Cardiac muscle cell (in vitro differentiated cells and primary cell): ENCODE data around the gene IFITM5. TPM values are rescaled to one million over a fixed set of nuclear protein-coding genes. Genes with fewer than 3 reads are reported as not detected.
"Not testable (repeated sequence)": the region's sequence is repeated elsewhere in the genome, so short reads cannot be mapped to it uniquely, and the experiment has no call there.

Experiments
- DNase-seq, 2 donors: peaks; one replicate each; pipeline versions ENCODE4 v3.0.0 to v3.0.0-alpha.2; 2010 to 2017; ENCODE audit warnings: low read depth in 1 of 2, low spot score in 1 of 2
- H3K27ac ChIP-seq: fragments of 200-600 bp; sonication (generic); 2 replicates; pipeline ENCODE4 v1.5.1; 2016
- H3K27me3 ChIP-seq: fragments of 200-600 bp; sonication (generic); 2 replicates; pipeline ENCODE4 v1.6.0; 2016; ENCODE audit warnings: control low read depth
- H3K36me3 ChIP-seq: fragments of 200-600 bp; sonication (generic); 2 replicates; pipeline ENCODE4 v1.5.1; 2016; ENCODE audit warnings: control low read depth
- H3K4me1 ChIP-seq: fragments of 200-600 bp; sonication (generic); 2 replicates; pipeline ENCODE4 v1.8.1; 2017; ENCODE audit warnings: low read depth, mild to moderate bottlenecking, mixed run types
- H3K4me3 ChIP-seq: fragments of 200-600 bp; sonication (generic); 2 replicates; pipeline ENCODE4 v1.5.1; 2016; ENCODE audit warnings: mild to moderate bottlenecking
- H3K9me3 ChIP-seq: fragments of 200-600 bp; sonication (generic); 2 replicates; pipeline ENCODE4 v1.5.1; 2017; ENCODE audit warnings: low read depth, mild to moderate bottlenecking, control low read depth
- polyA plus RNA-seq: library from polyadenylated mRNA; unstranded; fragments of >200 nt; fragmentation: Nextera tagmentation; extraction: Ambion mirVana; gene quantifications from 2 replicates; pipeline ENCODE4 v1.2.1, GENCODE V29; 2016
- total RNA-seq: library from RNA; depleted of rRNA; stranded (reverse); fragments of >200 nt; gene quantifications from 2 replicates; pipeline ENCODE4 v1.2.3, GENCODE V29; 2016
- TF ChIP-seq, protein P1 (sequence below): IDR thresholded peaks from 2 replicates; pipeline ENCODE4 v1.5.1; 2012; ENCODE audit warnings: low read depth, mild to moderate bottlenecking, low read length

IFITM5 gene
- total and polyA plus RNA-seq, 2 experiments from 2014 or later = not detected

DNA sequence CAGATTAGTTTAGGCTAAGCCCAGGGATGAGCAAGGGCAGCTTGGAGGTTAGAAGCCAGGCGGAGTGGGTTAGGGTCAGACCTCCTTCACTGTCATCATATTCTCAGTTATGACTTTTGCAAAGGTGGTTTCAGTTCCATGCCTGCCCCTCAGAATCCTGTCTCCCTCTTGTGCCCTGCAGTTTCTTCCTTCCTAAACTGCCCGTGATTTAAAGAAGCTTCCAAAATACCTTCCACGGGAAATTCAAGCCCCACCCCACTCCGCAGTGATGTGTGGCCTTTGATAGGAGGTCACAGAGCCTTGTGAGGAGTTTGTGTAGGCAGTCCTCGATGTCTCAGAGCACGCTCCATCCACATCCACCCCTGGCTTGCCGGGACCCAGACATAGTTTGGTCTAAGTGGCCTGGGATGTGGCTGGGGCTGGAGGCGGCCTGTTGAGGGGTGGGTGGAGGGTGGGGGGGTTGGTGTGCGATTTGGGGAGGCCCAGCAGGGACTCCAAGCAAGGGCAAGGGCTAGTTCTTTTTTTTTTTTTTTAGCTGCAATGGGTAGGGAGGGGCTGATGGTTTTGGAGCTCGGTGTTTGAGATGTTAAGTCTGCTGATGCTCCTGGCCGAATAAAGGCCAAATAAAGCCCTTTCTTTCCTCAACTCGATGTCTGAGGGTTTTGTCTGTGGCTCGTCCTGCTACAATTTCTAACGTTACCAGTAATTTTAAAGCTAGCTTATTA is 12.9 kb upstream of the IFITM5 start:
- peak overlapping the region; percentile 90 for H3K27ac ChIP-seq
- peak in 1 of 2 donors; percentile 70 for DNase-seq
- no peaks in the 10 kb centered on the region for H3K36me3 ChIP-seq
- peaks cover 18% of the 10 kb centered on the region for H3K27me3 ChIP-seq
- peaks cover 23% of the 10 kb centered on the region for H3K4me1 ChIP-seq
- no peaks in the 10 kb centered on the region for H3K9me3 ChIP-seq
- TF ChIP-seq, protein P1, sequence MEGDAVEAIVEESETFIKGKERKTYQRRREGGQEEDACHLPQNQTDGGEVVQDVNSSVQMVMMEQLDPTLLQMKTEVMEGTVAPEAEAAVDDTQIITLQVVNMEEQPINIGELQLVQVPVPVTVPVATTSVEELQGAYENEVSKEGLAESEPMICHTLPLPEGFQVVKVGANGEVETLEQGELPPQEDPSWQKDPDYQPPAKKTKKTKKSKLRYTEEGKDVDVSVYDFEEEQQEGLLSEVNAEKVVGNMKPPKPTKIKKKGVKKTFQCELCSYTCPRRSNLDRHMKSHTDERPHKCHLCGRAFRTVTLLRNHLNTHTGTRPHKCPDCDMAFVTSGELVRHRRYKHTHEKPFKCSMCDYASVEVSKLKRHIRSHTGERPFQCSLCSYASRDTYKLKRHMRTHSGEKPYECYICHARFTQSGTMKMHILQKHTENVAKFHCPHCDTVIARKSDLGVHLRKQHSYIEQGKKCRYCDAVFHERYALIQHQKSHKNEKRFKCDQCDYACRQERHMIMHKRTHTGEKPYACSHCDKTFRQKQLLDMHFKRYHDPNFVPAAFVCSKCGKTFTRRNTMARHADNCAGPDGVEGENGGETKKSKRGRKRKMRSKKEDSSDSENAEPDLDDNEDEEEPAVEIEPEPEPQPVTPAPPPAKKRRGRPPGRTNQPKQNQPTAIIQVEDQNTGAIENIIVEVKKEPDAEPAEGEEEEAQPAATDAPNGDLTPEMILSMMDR = no peak
- no peak overlapping the region for H3K4me3 ChIP-seq

GRCh38 chr11:311013-311748 is 11.9 kb upstream of the IFITM5 start:
- H3K36me3 ChIP-seq, H3K27me3 ChIP-seq, DNase-seq, H3K27ac ChIP-seq, H3K4me3 ChIP-seq, H3K9me3 ChIP-seq: not testable (repeated sequence)
- peaks cover 33% of the 10 kb centered on the region for H3K4me1 ChIP-seq

GRCh38 chr11:309979-310572 is 10.8 kb upstream of the IFITM5 start:
- H3K9me3 ChIP-seq, H3K36me3 ChIP-seq, H3K27ac ChIP-seq, H3K27me3 ChIP-seq, H3K4me3 ChIP-seq: not testable (repeated sequence)
- H3K4me1 ChIP-seq = peaks cover 33% of the 10 kb centered on the region
- peak in 1 of 2 donors; percentile 38 for DNase-seq

DNA sequence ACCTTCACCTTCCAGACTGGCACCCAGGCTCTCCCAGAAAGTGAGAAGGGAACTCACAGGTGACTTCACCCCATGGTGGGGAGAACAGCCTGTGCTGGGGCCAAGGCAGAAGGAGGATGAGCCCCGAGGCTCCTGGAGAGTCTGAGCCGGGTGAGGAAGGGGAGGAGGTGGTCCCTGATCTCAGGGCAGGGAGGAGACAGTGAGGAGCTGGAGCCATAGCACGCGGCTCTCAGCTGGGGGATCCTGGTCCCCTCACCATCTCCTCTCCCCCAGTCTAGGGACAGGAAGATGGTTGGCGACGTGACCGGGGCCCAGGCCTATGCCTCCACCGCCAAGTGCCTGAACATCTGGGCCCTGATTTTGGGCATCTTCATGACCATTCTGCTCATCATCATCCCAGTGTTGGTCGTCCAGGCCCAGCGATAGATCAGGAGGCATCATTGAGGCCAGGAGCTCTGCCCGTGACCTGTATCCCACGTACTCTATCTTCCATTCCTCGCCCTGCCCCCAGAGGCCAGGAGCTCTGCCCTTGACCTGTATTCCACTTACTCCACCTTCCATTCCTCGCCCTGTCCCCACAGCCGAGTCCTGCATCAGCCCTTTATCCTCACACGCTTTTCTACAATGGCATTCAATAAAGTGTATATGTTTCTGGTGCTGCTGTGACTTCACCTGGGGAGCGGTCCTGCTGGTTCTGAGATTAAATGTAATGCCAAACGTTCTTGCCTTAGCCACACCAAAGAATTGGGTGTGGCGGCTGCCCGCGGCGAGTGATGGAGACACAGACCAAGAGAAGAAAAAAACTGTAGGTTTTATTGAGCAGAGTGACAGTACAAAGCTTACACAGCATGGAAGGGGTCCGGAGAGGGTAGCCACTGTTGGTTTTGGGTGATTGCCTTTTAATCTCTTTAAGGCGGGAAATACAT is 9.7 kb upstream of the IFITM5 start:
- not testable (repeated sequence) for H3K9me3 ChIP-seq, H3K4me3 ChIP-seq, H3K36me3 ChIP-seq, H3K27me3 ChIP-seq
- Histone ChIP-seq H3K4me1 (peaks cover 27% of the 10 kb centered on the region), H3K27ac (peak overlapping the region; percentile 87)
- DNase-seq = peak in 1 of 2 donors; percentile 8

DNA sequence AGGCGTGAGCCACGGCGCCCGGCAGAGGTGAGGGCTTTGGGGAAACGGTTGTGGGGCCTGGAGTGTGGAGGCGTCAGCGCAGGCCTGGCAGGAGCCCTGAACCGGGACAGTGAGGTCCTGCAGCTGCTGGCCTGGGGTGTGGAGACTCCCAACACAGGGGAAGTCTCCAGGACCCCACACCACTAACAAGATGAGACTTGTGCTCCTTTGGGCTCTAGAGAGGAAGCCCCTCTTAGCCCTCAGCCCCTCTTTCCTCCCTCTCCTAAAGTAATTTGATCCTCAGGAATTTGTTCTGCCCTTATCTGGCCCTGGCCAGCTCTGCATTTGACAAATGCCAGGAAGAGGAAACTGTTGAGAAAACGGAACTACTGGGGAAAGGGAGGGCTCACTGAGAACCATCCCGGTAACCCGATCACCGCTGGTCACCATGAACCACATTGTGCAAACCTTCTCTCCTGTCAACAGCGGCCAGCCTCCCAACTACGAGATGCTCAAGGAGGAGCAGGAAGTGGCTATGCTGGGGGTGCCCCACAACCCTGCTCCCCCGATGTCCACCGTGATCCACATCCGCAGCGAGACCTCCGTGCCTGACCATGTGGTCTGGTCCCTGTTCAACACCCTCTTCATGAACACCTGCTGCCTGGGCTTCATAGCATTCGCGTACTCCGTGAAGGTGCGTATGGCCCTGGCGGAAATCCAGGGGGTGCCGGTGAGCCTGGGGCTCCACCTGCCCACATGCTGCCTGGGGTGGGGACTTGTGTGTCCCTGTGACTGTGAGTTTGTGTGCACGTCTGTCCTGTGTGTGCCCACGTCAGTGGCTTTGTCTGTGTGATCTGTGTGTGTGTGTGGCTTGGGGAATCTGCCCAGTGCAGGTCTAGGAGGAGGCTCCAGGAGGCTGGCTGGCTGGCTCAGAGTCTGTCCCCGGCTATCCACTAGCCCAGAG is 8.7 kb upstream of the IFITM5 start, which contains the start of gene IFITM2:
Gene IFITM2, plus strand, starts transcription at position 51 of the 943 bp plus-strand sequence. Its CDS starts 377 bp downstream, at position 428.
- H3K9me3 ChIP-seq, H3K4me3 ChIP-seq, H3K27me3 ChIP-seq, H3K36me3 ChIP-seq: not testable (repeated sequence)
- DNase-seq = peak; percentile 85 to 93
- Histone ChIP-seq H3K27ac (peak within 1 kb of the TSS; percentile 87), H3K4me1 (peaks cover 20% of the 10 kb centered on the region)

DNA sequence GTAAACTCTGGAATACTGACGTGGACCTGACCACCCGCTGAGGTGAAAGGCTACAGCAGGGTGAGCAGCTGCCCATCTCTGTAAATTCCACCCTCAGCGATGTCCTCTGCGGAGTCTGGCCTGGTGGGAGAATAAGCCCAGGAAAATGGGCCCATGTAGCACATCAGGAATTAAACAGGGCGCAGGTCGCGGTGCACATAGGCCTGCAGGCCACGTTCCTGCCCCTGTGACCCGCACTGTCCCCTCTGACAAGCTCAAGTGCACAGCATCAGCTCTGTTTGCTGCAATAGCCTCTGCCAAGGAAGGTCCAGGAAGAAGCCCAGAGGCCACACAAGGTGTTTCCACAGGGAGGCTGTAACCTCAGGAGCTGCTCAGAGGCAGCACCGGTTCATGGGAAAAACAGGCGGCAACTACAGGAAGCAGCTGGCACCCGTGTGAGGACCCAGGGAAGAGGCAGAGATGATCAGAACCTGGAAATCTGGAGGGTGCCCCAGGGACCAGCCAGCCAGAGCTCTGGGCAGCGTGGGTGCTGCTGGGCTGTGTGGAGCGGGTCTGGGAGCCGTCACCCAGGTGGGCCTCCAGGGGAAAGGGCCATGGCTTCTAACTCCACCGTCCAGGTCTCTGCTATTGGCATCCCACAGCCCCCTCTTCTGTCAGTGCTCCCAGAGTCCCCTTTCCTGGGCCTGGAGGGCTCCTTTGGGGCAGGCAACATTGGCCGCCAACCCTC is 7.5 kb upstream of the IFITM5 start:
- no peak for DNase-seq
- no peak overlapping the region for H3K4me3 ChIP-seq
- no peaks in the 10 kb centered on the region for H3K27me3 ChIP-seq
- TF ChIP-seq, protein P1 = no peak
- peak overlapping the region; percentile 87 for H3K27ac ChIP-seq
- H3K36me3 ChIP-seq = no peaks in the 10 kb centered on the region
- H3K9me3 ChIP-seq = no peaks in the 10 kb centered on the region
- H3K4me1 ChIP-seq = peaks cover 16% of the 10 kb centered on the region
